Measurements from ENCODE around the gene NPDC1.

Gene NPDC1

DNA sequence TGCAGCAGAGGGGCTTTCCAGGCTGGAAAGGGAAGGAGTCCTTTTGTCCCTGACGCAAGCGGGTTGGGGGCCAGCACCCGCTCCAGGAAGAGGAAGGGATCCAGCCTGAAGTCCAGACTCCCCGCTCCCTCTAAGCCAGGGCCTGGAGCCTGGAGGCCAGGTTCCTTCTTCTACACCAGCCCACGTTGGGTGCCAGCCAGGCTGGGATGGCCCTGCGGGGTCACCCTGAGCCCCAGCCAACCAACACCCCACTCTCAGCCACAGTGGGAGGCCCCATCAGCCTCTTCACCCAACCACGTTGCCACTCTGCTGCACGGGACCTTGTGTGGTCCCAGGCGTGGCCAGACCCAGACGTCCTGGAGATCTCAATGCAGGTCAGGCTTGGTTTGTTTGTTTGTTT, 13.1 kb downstream of the NPDC1 start:
- H3K27ac ChIP-seq = peak overlapping the region; percentile 25
- CTCF ChIA-PET = no interaction called here
- POLR2A ChIA-PET (ENCODE audit: low non-redundant PET) = no interaction called here
- DNase-seq (ENCODE audit: low spot score) = no peak
- TF ChIP-seq, protein P1, sequence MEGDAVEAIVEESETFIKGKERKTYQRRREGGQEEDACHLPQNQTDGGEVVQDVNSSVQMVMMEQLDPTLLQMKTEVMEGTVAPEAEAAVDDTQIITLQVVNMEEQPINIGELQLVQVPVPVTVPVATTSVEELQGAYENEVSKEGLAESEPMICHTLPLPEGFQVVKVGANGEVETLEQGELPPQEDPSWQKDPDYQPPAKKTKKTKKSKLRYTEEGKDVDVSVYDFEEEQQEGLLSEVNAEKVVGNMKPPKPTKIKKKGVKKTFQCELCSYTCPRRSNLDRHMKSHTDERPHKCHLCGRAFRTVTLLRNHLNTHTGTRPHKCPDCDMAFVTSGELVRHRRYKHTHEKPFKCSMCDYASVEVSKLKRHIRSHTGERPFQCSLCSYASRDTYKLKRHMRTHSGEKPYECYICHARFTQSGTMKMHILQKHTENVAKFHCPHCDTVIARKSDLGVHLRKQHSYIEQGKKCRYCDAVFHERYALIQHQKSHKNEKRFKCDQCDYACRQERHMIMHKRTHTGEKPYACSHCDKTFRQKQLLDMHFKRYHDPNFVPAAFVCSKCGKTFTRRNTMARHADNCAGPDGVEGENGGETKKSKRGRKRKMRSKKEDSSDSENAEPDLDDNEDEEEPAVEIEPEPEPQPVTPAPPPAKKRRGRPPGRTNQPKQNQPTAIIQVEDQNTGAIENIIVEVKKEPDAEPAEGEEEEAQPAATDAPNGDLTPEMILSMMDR (conservative IDR thresholded peaks at IDR 0.05; ENCODE audit: low read depth) = no peak

DNA sequence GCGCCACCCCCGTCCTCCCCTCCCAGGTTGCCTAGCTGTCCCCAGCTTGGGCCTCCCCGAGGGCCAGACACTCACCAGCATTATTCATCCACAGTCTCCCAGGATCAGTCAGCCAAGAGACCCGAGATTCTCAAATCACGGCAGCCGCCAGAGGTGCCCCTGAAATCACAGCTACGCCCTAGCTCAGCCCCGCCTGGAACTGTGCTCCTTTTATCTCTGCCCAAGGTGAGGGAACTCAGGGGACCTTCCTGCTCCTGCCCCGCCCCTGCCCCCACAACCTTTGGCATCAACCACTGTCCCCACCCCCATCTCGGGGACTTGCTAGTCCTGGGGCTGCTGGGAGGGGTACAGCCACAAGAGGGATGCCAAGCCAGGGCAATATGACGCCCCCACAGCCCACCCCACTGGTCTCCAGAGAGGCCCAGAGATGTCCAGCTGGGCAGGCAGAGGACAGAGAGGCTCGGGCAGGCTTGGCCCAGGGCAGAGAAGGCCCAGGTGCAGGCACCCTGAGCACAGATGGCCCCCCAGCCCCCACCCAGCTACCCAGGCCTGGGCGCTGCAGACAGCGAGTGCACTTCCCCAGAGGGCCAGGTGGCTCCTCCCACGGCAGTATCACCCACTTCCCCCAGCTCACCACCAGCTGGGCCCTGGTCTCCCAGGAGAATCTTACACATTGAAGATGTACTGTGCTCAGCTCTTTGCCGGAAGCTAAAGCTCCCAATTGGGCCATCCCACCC, 13.9 kb downstream of the NPDC1 start, which contains the start of gene FUT7:
Gene FUT7, minus strand, starts transcription at position 185 of the 737 bp plus-strand sequence. Its CDS starts 97 bp downstream, at position 88.
- DNase-seq (ENCODE audit: low spot score) = no peak
- TF ChIP-seq, protein P1 (conservative IDR thresholded peaks at IDR 0.05; ENCODE audit: low read depth) = no peak
- POLR2A ChIA-PET (ENCODE audit: low non-redundant PET) = no interaction called here
- CTCF ChIA-PET = interaction anchor here (0.7 kb wide), 1 partner anchor 655 kb away, joined by 3 read pairs; no protein-coding TSS in a partner anchor
- peak within 1 kb of the TSS; percentile 25 for H3K27ac ChIP-seq

DNA sequence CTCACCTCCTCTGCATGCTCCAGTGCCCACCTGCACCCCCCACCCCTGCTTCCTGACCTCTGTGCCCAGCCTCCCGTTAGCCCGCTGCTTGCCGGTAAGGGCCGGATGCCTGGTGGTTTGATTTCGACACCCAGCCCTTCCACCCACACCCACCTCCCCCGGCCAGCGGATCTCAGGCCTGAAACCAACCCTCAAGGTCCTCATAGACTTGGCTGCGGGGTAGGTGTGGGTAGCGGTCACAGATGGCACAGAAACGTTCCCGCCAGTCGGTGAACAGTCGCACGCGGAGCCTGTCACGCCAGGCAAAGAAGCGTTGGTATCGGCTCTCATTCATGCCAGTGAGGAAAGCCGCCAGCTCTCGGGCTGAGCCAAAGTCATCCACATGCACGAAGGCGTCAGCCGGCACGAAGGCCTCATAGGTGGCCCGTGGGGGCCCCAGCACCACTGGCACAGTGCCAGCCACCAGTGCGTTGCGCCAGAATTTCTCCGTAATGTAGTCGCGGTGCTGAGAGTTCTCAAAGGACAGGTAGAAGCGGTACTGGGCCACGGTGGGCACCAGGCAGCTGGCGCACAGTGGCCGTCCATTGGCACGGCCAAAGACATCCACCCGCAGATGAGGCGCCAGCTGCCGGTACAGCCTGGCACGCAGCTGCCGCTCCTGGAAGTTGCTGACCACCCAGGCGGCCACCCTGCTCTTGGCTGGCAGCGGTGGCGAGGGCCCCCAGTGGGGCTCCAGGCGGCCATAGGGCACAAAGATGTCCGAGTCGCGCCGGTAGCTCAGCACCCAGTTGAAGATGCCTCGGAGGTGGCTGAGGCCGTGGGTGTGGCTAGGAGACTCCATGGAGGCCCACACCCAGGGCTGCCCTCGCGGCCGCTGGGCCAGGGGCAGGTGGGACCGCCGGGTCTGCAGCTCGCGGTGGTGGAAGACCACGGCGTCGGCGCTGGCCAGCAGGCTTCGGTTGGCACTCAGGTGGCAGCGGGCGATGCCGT, 15.1 kb downstream of the NPDC1 start:
- ChIA-PET CTCF (interaction anchor here (0.6 to 3.1 kb wide), 18 partner anchors 9 to 273 kb away, joined by 3 to 26 read pairs (median 6); partner anchors contain the start of genes AJM1, LCN8, NPDC1 and RNF224), POLR2A (ENCODE audit: low non-redundant PET) (no interaction called here)
- TF ChIP-seq, protein P1 (conservative IDR thresholded peaks at IDR 0.05; ENCODE audit: low read depth) = no peak
- no peak for DNase-seq (ENCODE audit: low spot score)
- 0 out of 2 replicates have a peak overlapping the region, but pooled peaks have one; percentile 81 for H3K27ac ChIP-seq

DNA sequence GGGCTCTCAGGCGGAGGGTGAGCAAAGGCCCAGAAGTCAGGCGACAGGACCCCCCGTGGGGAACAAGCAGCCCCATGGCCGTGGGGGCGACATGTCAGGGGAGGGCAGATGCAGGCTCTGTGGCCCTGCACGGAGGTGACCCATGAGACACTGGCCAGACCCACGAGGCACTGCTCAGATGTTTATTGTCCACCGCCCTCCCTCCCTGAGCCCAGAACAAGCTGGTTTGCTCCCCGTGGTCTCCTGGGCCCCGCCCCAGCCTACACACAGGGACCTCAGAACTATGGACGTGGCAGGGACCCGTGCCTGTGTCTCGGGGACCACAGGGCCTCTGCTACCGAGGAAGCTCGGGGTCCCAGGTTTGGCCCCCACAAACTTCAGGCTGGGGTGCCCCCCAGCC, 16.0 kb downstream of the NPDC1 start:
- ChIA-PET CTCF (interaction anchor here (0.5 to 3.2 kb wide), 44 partner anchors 10 to 272 kb away, joined by 3 to 26 read pairs (median 4); partner anchors contain the start of genes AJM1, CLIC3, LCN8 and NPDC1), POLR2A (ENCODE audit: low non-redundant PET) (no interaction called here)
- DNase-seq (ENCODE audit: low spot score) = no peak
- peak overlapping the region; percentile 81 for H3K27ac ChIP-seq
- TF ChIP-seq, protein P1 (conservative IDR thresholded peaks at IDR 0.05; ENCODE audit: low read depth) = no peak

DNA sequence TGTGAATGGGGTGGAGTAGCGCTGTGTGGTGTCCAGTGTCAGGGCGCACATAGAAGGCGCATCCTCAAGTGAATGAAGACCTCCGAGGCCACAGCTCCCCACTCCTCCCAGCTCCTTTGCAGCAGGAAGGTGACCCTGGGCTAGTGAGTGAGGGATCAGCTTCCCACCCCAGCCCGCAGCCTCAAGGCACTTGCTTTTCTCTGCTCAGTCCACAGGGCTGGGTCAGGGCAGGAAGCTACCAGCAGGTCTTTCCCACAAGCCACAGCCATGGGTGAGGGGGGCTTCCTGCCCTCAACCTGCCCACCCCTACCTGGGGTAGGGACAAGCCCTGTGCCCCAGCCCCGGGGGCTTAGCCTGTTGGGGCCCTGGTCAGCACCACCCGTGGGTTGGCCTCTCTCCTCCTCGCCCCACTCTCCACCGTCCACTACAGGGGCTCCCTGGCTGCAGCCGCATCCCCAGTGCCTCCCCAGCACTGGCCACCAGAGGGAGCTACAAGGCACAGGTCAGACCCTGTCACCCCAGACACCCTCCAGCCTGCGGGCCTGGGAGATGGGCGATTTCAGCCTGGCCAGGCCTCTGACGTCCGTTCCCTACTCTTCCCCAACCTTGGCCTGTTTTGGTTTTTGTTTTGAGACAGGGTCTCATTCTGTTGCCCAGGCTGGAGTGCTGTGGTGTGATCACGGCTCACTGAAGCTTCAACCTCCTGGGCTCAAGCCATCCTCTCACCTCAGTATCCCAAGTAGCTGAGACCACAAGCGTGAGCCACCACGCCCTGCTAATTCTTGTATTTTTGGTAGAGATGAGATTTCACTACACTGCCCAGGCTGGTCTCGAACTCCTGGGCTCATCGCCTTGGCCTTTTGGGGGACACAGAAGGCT, 16.7 kb downstream of the NPDC1 start:
- peak overlapping the region; percentile 81 for H3K27ac ChIP-seq
- DNase-seq (ENCODE audit: low spot score) = peak; percentile 78
- POLR2A ChIA-PET (ENCODE audit: low non-redundant PET) = interaction anchor here (0.5 kb wide), 2 partner anchors 9 to 145 kb away, joined by 3 read pairs; no protein-coding TSS in a partner anchor
- CTCF ChIA-PET = interaction anchor here (0.5 to 4.7 kb wide), 62 partner anchors 7 to 620 kb away, joined by 3 to 44 read pairs (median 4); partner anchors contain the start of genes AJM1, CLIC3, ENTPD8 and FBXW5
- TF ChIP-seq, protein P1 (conservative IDR thresholded peaks at IDR 0.05; ENCODE audit: low read depth) = peak; percentile 99
